Astrocyte (in vitro differentiated cells and primary cell): ENCODE results near the gene LMNA.

Experiments used
- EZH2 ChIP-seq: IDR thresholded peaks from 2 replicates; pipeline ENCODE4 v1.6.1; 2012; ENCODE audit warnings: mild to moderate bottlenecking, low read length, inconsistent platforms; ENCODE audit not compliant: insufficient read depth
- TF ChIP-seq, protein P1 (sequence below): IDR thresholded peaks from 2 replicates; pipeline ENCODE4 v1.5.1; 2011; ENCODE audit warnings: low read depth, mild to moderate bottlenecking, inconsistent platforms, low read length, moderate library complexity; ENCODE audit not compliant: insufficient read depth

DNA sequence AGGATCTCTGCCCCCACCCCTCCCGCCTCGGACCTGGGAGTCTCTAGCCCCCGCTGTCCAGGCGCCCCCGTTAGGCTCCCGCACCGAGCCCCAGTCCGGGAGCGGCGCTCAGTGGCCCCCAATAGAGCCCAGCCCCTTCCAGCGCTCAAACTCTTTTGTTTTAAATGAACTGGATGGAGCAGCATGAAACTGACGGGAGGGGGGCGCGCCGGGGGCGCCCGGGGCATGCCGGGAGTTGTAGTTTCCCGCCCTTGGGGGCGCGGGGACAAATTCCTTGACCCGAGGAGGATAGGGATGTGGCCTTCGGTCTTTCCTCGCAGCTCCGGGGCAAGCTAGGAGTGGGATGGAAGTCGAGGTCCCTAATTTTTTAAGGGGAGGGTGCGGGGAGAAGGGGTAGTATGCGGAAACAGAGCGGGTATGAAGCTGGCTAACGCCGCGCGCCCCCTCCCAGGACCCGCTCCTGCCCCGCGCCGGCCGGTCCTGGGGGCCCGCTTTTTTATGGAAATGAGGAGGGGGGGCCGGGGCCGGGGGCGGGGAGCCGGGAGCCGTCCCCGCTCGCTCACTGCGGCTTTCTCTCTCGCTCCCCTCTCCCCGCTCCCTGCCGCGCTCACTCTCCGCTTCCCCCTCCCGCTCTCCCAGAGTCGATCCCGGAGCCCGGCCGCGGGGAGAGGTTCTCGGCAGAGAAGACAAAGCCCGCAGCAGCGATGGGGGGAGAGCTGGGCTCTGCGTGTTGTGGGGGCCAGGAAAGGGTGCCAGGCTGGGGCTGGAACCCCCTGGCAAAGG lies 32.0 kb upstream of the LMNA start, which contains the start of gene MEX3A:
- TF ChIP-seq, protein P1, sequence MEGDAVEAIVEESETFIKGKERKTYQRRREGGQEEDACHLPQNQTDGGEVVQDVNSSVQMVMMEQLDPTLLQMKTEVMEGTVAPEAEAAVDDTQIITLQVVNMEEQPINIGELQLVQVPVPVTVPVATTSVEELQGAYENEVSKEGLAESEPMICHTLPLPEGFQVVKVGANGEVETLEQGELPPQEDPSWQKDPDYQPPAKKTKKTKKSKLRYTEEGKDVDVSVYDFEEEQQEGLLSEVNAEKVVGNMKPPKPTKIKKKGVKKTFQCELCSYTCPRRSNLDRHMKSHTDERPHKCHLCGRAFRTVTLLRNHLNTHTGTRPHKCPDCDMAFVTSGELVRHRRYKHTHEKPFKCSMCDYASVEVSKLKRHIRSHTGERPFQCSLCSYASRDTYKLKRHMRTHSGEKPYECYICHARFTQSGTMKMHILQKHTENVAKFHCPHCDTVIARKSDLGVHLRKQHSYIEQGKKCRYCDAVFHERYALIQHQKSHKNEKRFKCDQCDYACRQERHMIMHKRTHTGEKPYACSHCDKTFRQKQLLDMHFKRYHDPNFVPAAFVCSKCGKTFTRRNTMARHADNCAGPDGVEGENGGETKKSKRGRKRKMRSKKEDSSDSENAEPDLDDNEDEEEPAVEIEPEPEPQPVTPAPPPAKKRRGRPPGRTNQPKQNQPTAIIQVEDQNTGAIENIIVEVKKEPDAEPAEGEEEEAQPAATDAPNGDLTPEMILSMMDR: no peak
- no peak for TF ChIP-seq EZH2
